Colon (tissue), 2 donors: ENCODE results near the gene PID1.
"Not testable (repeated sequence)": the region's sequence is repeated elsewhere in the genome, so short reads cannot be mapped to it uniquely, and the experiment has no call there.

Experiments used
- FAIRE-seq: peaks from 2 replicates; lab custom pipeline; 2012; peaks lifted over from hg19 to GRCh38; lab: Jason Lieb, UNC
- donor health status: control.
- donor health status: control.

PID1 gene

DNA sequence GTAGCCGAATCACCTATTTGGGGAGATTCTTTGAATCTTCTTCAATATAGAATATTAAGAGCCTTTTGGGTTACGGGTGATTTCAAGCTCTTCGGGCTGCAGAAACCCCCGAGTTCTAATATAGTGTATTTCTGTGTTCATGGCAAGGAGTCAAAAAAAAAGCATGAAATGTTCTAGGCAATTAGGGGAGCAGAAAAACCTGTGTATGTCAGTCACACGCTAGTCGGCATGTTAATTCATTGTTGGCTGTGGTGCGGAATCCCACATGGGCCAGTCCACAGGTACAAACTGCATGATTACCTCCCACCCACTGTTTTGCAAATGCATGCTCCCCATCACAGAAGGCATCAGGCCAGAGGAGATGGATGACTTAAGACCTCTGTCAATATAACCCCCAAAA, 161.9 kb downstream of the PID1 start:
- no peak for FAIRE-seq

DNA sequence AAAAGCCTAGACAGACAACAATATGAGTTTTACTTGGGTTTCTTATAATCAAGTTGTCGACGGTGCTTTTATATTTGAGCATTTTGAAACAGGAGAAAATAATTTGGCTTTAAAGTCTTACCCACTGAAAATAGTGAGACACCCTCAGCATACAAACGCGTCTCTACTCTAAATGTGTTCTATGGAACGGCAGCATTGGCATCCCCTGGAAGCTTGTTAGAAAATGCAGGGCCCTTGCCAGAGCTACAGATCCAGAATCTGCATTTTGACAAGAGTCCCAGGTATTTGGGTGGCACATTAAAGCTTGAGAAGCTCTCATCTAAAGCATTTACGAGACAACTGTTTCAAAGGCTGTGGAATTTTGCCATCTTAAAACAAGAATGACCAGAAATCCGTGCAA, 163.5 kb downstream of the PID1 start:
- no peak for FAIRE-seq

DNA sequence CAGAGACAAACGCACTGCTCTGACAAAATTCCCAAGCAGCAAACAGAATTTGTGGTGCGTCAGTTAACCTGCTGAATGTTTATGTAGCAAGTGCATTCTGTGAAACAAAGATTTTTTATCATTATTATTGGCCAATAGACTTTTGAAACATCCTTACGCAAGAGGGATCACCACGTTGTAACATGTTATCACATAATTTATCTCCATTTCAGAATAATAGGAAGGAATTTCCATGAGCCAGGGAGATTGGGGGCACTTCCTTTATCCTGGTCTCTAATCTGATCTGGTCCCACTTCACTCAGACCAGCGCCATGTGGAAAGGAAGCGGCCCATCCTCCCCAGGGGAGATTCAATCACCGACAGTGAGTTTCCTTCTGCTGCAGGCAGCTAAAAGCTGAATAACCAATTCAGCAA, 166.1 kb downstream of the PID1 start:
- no peak for FAIRE-seq

DNA sequence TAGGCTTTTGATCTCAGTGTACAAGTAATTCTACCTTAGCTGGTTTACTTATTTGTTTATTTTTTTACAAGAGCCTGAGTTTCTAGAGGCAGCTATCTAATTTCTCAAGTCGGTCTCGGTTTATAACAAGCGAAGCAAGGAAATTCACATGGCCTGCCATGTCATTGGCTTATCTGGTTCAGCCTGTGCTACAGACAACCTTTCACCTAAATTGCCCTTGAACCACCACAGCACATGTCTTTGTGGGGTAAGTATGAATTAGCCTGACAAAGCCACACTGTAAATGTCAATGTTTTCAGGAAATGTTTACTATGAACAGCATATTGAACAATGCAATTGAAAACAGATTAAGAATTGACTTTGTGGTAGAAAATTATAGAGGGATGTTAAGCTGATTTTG, 167.1 kb downstream of the PID1 start:
- no peak for FAIRE-seq

DNA sequence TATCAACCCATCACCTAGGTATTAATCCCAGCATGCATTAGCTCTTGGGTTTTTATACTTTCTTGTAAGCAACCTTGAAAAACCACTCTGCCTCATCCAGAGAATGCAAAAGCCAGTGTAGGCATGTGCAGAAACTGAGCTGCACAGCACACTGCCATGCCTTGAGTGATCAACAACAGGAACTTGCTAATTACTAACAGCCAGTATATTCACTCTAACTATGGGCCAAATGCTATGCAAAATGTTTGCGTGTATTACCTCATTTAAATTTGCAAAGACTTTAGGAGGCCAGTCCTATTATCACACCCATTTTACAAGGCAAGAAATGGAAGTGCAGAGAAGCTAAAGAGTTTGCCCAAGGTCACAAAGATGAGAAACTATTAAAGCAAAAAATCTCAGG, 169.8 kb downstream of the PID1 start:
- FAIRE-seq, result no peak

DNA sequence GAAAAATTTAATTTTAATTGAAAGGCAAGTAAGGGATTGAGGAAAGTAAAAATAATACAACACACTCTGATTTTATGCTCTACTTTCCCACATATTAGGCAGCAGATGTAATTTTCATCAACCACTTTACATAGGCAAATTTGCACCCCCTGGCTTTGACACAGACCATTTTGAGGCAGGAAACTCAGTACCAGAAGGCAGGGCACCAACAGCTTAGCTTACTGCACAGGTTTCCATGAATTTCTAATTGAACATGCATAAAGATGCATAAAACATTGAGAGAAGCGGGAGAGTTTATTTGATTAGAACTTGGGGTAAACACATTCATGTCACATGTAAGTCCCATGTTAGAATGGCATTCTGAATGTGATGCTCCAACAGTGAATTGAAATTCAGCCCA, 171.9 kb downstream of the PID1 start:
- FAIRE-seq, result no peak

DNA sequence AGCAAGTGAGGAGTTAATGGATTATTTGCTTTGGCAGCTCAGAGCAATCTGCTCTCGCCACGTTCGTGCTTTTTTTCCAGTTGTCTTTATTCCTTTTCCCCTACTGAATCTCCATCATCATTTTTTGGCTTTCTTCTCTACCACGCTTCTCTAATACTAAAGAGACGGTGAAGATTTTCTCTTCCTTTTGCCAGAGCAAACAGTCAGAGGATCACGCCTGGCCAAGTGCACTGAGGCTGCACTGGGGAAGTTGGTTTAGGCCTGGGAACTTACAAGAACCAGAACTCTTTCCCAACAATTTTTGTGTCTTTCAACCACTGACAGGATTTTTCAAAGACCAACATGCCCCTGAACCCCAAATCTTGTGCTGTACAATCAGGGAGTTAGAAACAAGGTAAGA, 172.3 kb downstream of the PID1 start:
- no peak for FAIRE-seq

DNA sequence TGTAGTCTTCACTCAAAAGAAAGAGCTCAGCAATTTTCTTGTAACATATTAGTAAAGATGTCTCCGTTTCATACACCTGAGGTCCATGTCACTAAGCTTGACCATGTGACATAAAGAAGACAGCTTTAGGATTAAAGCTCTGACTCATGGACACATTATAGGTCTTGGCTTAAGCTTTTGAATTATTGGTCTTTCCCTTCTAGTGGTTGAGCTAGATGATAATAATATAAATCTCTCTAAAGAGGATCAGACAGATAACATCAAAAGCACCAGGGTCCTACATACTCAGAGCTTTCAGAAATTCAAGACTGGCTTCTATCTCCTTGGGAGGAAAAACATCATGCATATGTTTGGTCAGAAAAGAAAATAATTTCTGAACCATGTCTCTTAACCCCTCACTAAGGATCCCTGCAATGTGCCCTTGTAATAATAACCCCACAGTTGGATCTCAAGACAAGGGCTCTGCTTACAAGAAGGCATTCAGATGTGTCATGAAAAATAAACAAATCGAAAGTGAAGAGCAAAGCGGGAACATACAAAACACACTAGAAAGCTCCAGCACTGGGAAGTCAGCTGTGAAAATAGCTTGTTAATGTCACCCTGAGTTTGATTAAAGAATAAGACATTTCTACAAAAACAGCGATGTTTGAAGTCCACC, 174.5 kb downstream of the PID1 start:
- FAIRE-seq, result no peak

DNA sequence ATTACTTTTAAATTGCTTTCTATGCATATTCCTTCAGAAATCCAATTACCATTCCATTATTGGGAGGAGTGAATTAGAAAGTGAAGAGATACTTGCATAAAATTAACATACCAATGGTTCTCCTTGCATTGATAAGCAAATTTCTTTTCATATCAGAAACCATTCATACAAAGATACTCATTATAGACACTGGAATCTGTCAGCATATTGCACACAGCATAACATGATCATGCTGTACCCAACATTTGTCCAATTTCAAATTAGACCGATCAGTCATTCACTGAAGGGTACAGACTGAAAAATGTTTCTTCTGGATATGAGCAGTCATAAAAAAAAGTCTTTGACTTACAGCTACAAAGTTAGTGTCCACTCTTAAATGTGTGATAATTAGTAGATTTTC, 175.6 kb downstream of the PID1 start:
- FAIRE-seq, result no peak

DNA sequence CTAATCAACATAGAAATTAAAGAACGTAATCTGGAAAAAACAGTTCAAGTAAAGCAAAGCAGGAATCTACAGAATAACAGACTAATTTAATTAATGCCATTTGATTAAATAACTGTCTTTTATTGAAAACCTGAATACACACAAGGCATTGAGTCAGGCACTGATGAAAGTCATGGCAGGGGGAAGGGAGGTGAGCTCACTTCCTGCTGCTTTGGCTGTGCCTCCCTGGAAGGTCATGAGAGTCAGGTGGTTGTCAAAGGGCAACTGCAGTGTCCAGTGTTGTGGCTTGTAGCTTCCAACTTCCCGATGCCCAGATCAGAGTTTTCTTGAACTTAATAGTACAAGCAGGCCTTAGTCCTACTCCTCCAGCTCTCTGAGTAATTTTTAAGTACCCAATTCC, 180.9 kb downstream of the PID1 start:
- FAIRE-seq, result no peak

DNA sequence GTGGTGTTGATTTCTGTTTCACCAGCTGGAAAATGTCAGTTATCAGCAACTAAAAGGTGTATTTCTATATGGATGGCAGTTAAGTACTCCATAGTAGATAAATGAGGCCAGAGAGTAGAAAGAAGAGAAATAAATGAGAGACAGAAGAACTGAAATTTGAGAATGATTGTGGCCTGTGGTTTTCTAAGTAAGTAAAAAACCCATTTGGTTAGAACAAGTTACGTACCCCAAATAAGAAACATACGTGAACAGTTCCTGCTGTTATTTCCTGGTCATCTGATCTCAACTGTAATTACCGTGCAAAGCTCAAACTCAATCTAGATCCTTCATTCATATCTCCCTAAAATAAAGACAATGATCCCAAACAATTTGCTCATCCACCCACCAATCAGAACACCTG, 181.3 kb downstream of the PID1 start:
- no peak for FAIRE-seq

DNA sequence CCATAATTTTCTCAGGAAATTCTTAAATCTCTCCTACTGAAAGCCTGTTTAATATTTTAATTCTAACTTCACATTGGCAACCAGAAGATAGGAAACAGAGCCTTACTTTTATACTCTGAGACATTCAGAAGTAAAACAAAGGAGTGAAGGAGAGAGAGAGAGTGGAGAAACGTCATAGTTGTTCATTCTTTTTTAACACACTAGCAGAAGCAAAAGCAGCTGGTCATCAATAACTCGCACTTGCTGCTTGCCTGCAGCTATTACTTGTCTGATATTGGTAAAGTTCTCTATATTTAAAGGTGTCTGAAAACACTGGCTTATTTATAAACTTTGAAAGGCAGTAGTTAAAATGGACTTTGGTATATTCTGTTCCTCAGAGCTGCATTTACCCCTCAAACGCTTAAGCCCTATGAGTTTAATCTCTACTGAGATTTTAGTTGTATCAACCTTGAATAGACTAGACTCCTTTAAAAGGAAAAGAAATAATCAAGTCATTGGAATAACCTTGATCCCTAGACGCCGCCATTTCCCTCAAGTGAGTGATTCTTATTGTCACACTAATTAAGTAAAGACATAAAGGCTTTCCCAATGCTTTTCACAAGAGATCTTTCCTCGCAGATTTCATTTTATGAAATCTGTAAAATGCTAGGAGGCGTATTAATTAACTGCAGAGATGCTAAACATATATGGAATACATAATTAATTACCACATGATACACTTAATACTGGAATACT, 182.0 kb downstream of the PID1 start:
- no peak for FAIRE-seq

DNA sequence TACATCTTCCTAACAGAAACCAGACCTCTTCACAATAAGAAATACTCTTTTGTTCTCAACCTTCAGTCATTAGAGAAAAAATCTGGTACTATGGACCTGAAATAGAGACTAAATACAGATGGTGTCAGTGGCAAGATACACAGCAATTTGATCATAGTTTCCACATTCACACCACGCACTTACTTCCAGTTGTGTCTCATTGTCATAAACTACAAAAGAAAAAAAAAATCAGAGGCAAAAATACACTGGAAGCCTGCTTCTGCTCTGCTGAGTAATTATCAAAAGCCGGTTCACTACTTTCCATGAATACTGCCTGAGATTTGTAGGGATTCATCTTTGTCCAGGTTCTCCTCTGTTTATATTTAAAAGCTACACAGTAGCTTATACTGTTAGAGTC, 182.6 kb downstream of the PID1 start:
- no peak for FAIRE-seq

DNA sequence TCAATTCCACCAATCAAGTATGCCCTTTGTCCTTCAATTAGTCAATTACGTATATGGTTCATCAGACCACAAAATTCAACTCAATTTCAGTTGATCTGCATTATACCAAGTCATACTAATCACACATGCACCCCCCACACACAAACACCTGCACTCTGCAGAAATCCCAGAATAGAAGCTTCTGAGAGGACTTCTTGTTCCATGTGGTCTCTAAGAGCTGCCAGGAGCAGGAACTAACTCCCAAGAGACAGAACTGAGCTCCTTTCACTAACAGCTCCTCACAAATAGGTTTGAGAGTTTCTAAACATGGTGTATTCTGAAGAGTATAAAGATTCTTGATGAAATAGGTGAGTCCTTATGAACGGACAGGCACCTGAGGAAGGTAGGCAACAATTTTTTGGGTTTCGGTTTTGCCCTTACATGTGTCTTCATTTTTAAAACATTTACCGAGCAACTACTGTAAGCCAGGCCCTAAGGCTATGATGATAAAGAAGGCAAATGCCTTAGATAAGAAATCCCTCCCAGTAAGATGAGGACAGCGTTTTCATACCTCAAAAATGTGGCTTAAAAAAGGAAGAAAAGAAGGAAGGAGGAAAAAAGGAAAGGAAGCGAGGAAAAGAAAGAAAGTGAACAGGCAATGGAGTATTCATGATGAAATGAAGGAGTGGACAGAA, 183.1 kb downstream of the PID1 start:
- FAIRE-seq, result no peak

DNA sequence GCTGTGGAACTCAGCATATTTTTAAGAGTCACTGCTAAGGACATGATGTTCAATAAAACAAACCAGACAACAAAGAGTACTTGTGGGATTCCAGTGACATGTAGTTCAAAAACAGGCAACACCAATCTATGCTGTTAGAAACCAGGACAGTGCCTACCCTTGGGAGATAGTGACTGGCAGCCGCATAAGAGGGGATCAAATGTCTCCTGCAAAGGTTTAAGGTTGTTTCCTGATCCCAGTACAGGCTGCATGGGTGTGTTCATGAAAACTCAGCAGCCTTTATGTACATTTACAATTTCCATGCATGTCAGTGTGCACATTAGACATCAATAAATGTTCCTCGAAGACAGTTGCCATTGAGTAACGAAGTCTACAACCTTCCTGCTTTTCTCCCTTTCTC, 183.8 kb downstream of the PID1 start:
- FAIRE-seq, result no peak

DNA sequence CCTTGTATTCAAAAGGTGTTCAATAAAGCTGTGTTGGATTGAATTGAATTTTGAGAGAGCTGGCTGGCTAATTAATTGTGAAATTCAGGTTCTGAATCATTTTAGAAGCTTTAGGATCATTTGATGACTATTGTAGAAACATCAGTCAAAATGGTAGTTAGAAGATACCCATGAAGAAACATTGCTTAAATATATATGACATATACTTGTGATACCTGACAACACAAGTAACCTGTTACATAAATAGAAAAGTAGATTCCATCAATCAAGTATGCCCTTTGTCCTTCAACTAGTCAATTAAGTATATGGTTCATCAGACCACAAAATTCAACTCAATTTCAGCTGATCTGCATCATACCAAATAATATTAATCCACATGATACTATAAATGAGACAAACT, 185.6 kb downstream of the PID1 start:
- FAIRE-seq, result no peak

DNA sequence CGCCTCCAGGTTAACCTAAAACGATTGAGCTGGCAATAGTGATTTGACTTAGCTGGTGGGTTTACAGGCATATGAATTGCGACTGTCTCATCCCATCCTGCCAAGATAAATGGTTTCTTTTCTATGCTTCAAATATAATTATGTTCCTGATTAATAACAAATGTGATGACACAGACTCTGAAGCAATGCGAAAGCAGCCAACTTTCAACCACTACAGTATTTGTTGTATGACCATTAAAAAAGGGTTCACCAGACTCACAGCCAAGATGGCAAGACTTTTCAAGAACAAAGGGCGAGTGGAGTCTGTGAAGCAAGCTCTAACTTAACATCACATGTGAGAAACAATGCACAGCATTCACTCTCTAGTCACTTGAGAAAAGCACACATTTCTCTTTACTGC, 186.6 kb downstream of the PID1 start:
- FAIRE-seq, result no peak

DNA sequence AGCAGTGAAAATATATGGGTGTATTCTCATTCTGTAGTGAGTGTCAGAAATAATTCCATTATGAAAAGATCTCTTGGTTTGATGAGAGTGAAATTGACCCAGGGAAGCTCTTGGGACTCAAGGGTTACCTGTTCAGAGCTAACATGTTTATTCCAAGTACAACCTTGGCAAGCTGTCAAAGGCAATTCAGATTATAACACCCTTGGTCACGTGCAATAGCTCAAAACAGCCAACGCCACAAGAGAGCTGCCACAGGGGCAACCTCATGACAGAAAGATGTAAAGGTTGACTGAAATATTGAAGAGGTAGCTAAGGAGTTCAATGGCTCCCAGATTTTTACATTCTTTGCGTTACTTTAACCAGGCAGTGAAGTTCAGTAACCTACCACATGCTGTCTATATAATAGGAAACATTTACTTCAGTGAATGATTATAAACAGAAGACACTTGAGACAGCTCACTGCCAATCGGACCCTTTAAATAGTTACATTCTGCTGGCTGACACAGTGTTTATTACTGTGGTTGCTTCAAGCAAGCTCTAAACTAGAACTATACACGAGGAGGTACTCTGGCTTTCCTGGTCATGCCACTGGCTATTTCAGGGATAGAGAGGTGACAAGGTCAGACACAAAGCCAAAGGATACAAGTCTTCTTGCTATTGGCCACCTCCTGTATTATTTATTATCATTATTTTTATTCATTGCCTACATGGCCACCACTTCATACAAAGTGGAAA, 187.3 kb downstream of the PID1 start:
- no peak for FAIRE-seq

DNA sequence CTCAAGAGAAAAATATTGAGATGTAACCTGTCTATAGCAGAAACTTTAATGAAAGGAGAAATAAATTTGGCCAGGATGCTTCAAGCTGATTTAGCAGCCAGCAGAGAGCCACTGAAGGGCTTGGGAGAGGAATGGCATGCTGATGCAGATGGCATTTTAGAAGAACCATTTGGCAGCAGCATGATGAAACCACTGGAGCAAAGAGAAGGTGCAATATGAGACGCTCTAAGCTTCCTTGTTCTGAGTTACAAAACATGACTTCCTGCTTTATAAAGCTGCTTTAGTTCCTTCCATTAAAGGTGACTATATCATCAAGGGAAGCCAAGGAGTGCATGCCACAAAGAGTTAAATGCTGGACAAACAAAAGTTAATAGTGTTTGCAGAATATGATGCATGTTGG, 189.7 kb downstream of the PID1 start:
- FAIRE-seq, result no peak

DNA sequence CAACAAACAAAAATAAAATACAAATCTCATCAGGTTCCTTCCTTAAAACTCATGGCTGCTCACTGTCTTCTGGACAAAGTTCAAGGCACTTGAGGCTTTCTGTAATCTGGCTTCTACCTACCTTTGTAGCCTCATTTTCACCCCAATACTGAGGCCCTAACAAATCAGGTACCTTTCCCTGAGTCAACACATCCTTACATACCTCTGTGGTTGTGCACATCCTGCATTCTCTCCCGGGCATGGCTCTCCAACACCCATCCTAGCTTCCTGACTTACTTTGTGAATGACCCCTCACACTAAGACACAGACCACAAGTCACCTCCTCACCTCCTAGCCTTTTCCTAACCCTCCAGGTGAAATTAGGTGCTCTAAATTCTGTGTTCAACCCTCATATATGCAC, 190.9 kb downstream of the PID1 start:
- no peak for FAIRE-seq

DNA sequence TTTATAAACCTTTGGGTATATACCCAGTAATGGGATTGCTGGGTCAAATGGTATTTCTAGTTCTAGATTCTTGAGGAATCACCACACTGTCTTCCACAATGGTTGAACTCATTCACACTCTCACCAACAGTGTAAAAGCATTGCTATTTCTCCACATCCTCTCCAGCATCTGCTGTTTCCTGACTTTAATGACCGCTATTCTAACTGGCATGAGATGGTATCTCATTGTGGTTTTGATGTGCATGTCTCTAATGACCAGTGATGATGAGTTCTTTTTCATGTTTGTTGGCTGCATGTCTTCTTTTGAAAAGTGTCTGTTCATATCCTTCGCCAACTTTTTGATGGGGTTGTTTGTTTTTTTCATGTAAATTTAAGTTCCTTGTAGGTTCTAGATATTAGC, 194.2 kb downstream of the PID1 start:
- FAIRE-seq, result not testable (repeated sequence)

DNA sequence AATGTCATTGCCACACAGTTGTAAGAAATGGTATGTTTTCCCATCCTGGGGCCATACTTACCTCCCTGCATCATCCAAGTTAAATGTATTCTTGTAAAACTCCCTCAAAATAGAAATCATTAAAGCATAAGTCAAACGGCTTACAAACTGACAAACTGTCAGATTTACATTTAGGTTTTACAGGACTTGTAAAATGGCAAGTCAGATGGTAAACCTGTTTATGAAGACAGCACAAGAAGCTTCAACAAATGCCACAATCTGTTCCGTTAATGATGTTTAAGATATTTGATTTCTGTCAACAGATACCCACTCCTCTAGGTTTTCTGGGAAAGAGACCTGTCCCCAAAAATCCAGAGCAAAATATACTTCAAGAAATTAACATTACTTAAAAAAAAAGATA, 197.2 kb downstream of the PID1 start:
- FAIRE-seq, result no peak
